Keratinocyte (primary cell): ENCODE results near the gene AKR1B1. TPM values are rescaled to one million over a fixed set of nuclear protein-coding genes. Genes with fewer than 3 reads are reported as not detected.

Experiments used
- DNase-seq: peaks from one replicate; pipeline ENCODE4 v3.0.0-alpha.2; 2011; ENCODE audit warnings: low read depth, missing footprints, low spot score
- FAIRE-seq: peaks from 2 replicates; lab custom pipeline; 2011; peaks lifted over from hg19 to GRCh38; lab: Jason Lieb, UNC
- H2AFZ ChIP-seq: 2 replicates; pipeline ENCODE4 v1.6.0; 2012; ENCODE audit warnings: low read length, control low read depth, inconsistent platforms; ENCODE audit not compliant: control insufficient read depth
- H3K27ac ChIP-seq: 2 replicates; pipeline ENCODE4 v1.5.1; 2011; ENCODE audit warnings: low read length; ENCODE audit not compliant: control insufficient read depth, insufficient read depth
- H3K27me3 ChIP-seq: 3 replicates; pipeline ENCODE4 v1.6.0; 2011; ENCODE audit warnings: low read length; ENCODE audit not compliant: control insufficient read depth, insufficient read depth; ENCODE audit errors: extremely low read depth
- H3K36me3 ChIP-seq, 2 experiments: 2 replicates in 1 of 2; 3 replicates in 1 of 2; pipeline ENCODE4 v1.5.1; 2011; ENCODE audit warnings: low read length in 2 of 2, mild to moderate bottlenecking in 1 of 2; ENCODE audit not compliant: control insufficient read depth in 2 of 2, insufficient read depth in 2 of 2; ENCODE audit errors: extremely low read depth in 1 of 2
- H3K4me1 ChIP-seq: 3 replicates; pipeline ENCODE4 v1.5.1; 2011; ENCODE audit warnings: low read length; ENCODE audit not compliant: control insufficient read depth, insufficient read depth; ENCODE audit errors: extremely low read depth
- H3K4me2 ChIP-seq: 3 replicates; pipeline ENCODE4 v1.6.0; 2011; ENCODE audit warnings: low read depth, low read length; ENCODE audit not compliant: control insufficient read depth, insufficient read depth; ENCODE audit errors: extremely low read depth
- H3K4me3 ChIP-seq, 3 experiments: fragments of 200-600 bp in 1 of 3; sonication (generic) in 1 of 3; 2 replicates in 2 of 3; 3 replicates in 1 of 3; pipeline ENCODE4 v1.5.1; 2011 to 2016; ENCODE audit warnings: low read length in 3 of 3, mild to moderate bottlenecking in 3 of 3, control low read depth in 2 of 3, inconsistent platforms in 1 of 3, low read depth in 1 of 3, mixed read lengths in 1 of 3, mixed run types in 1 of 3, moderate library complexity in 1 of 3; ENCODE audit not compliant: control insufficient read depth in 2 of 3, insufficient read depth in 2 of 3; ENCODE audit errors: extremely low read depth in 1 of 3
- H3K79me2 ChIP-seq: 2 replicates; pipeline ENCODE4 v1.6.0; 2012; ENCODE audit warnings: low read length; ENCODE audit not compliant: control insufficient read depth, insufficient read depth
- H3K9ac ChIP-seq: 3 replicates; pipeline ENCODE4 v1.6.0; 2011; ENCODE audit warnings: low read length; ENCODE audit not compliant: control insufficient read depth, insufficient read depth; ENCODE audit errors: extremely low read depth
- H3K9me1 ChIP-seq: 3 replicates; pipeline ENCODE4 v1.6.0; 2011; ENCODE audit warnings: low read length; ENCODE audit not compliant: control insufficient read depth, insufficient read depth; ENCODE audit errors: extremely low read depth
- H3K9me3 ChIP-seq: 2 replicates; pipeline ENCODE4 v1.5.1; 2012; ENCODE audit warnings: low read depth, low read length; ENCODE audit not compliant: control insufficient read depth
- H4K20me1 ChIP-seq: 3 replicates; pipeline ENCODE4 v1.6.0; 2011; ENCODE audit warnings: low read length; ENCODE audit not compliant: control insufficient read depth, insufficient read depth; ENCODE audit errors: extremely low read depth
- CTCF ChIP-seq, 3 experiments: IDR thresholded peaks in 1 of 3; conservative IDR thresholded peaks in 1 of 3; optimal IDR thresholded peaks in 1 of 3; 2 replicates in 2 of 3; 3 replicates in 1 of 3; pipeline versions ENCODE3 to v1.5.1; 2011; ENCODE audit warnings: low read length in 3 of 3, mild to moderate bottlenecking in 3 of 3, moderate library complexity in 2 of 3, control low read depth in 1 of 3, inconsistent platforms in 1 of 3; ENCODE audit not compliant: insufficient read depth in 2 of 3; ENCODE audit errors: extremely low read depth in 1 of 3
- EZH2 ChIP-seq: IDR thresholded peaks from one replicate; pipeline ENCODE4 v1.6.1; 2012; ENCODE audit warnings: inconsistent platforms, mild to moderate bottlenecking, low read length, moderate library complexity
- dilution Hi-C: fragments of 300-500 bp; cut with MboI; formaldehyde crosslinking; loops from one replicate; pipeline ENCODE4 v1.7.0; 2020; ENCODE audit warnings: low sequenced_read_pairs; ENCODE audit not compliant: extremely low pct_ligation_motif_present
- polyA plus RNA-seq, 5 experiments: library from polyadenylated mRNA; depleted of rRNA in 3 of 5; stranded (reverse) in 3 of 5; stranded (forward) in 1 of 5; unstranded in 1 of 5; fragments of >200 nt; gene quantifications; 1 replicate in 1 of 5; 2 replicates in 3 of 5; 3 replicates in 1 of 5; pipeline versions ENCODE4 v1.2.1 to v1.2.3, GENCODE V29; 2011 to 2012; ENCODE audit warnings: missing spikeins in 2 of 5, low read depth in 1 of 5, low replicate concordance in 1 of 5

AKR1B1 gene
- polyA plus RNA-seq, 1 donor (not counting 4 experiments of a cell fraction or from before 2014, with no cell fraction given): 139 TPM

GRCh38 chr7:134394056-134394455 lies 64.8 kb downstream of the AKR1B1 start:
- H3K36me3 ChIP-seq: no peaks in the 10 kb centered on the region
- H2AFZ ChIP-seq: no peak overlapping the region
- H3K4me2 ChIP-seq: no peak overlapping the region
- no peaks in the 10 kb centered on the region for H3K4me1 ChIP-seq
- no peak overlapping the region for H3K9ac ChIP-seq
- dilution Hi-C loops: no loop called here
- FAIRE-seq: no peak
- no peaks in the 10 kb centered on the region for H3K27me3 ChIP-seq
- DNase-seq: no peak
- no peaks in the 10 kb centered on the region for H3K79me2 ChIP-seq
- TF ChIP-seq EZH2: no peak
- TF ChIP-seq CTCF (optimal IDR thresholded peaks at IDR 0.05 in 1 of 3, IDR thresholded peaks at IDR 0.05 in 1 of 3, conservative IDR thresholded peaks at IDR 0.05 in 1 of 3; ENCODE audit: extremely low read depth in 1 of 3, insufficient read depth in 2 of 3, low read length in 3 of 3): no peak
- no peaks in the 10 kb centered on the region for H4K20me1 ChIP-seq
- H3K9me1 ChIP-seq: no peaks in the 10 kb centered on the region
- H3K4me3 ChIP-seq: no peak overlapping the region
- H3K27ac ChIP-seq: no peak overlapping the region
- no peaks in the 10 kb centered on the region for H3K9me3 ChIP-seq

Other genes starting within 250 kb of the AKR1B1 start
- 12.1 to 18.6 TPM (median 16.0 TPM) in 3 replicates for gene SLC35B4, start 142.2 kb downstream of the AKR1B1 start, polyA plus RNA-seq
- gene AKR1B10, start 68.5 kb upstream of the AKR1B1 start, polyA plus RNA-seq: 2.7 to 22.5 TPM (median 13.2 TPM) in 3 replicates
- gene AKR1B15, start 90.0 kb upstream of the AKR1B1 start, polyA plus RNA-seq: 0.15 to 0.48 TPM (median 0.28 TPM) in 3 replicates
- 31.2 to 34.2 TPM (median 32.8 TPM) in 3 replicates for gene BPGM, start 187.8 kb upstream of the AKR1B1 start, polyA plus RNA-seq